ENCODE results near the gene LUZP1. TPM values are rescaled to one million over a fixed set of nuclear protein-coding genes. Genes with fewer than 3 reads are reported as not detected.

The LUZP1 gene
- total and polyA plus RNA-seq, 12 donors, result 7.1 to 65.3 (median 26.5) TPM

DNA sequence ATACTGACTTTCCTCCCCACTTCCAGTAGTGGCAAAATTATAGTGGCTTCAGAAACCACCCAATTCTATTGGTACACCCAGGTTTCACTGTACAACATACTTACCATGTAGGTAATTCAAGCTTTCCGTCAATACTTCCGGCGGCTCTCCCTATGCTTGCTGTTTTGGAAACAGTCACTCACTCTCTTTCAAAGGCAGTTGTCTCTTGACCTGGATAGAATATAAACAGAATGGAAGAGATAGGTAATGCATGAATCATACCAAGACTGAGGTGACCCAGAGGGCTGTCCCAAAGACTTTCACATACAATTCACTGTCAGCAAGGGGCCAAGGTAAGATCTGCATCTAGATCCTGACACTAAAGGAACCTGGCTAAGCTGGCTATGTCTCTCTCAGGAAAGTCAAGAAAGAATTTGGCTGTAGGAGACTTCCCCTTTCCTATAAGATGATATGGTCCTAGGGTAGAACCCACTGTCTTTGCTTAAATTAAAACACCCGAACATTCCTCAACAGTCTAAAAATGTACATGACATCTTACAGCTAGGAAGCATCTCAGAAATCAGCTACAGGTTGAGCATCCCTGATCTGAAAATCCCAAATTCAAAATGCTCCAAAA, 59.6 kb downstream of the LUZP1 start:
- 50 to 71% (median 58%) methylated on average over 4 of the region's 4 CpGs for WGBS, 4 donors
- intact Hi-C loops (cut with DNase I), result no loop called here
- Histone ChIP-seq H3K4me3 (no peak overlapping the region), H3K27me3 (no peaks in the 10 kb centered on the region), H3K27ac (peak overlapping the region in 3 of 5 donors; percentile 42 to 62 (median 45)), H3K36me3 (replicated peaks in 1 of 2) (peaks cover 0 to 8% of the 10 kb centered on the region in 2 donors), H3K9me3 (replicated peaks in 1 of 3) (no peaks in the 10 kb centered on the region), H3K4me1 (replicated peaks in 1 of 2) (peaks cover 25 to 57% of the 10 kb centered on the region in 2 donors)
- DNase-seq, result no peak
- TF ChIP-seq POLR2A (IDR thresholded peaks at IDR 0.05), result no peak
- TF ChIP-seq, protein P1, sequence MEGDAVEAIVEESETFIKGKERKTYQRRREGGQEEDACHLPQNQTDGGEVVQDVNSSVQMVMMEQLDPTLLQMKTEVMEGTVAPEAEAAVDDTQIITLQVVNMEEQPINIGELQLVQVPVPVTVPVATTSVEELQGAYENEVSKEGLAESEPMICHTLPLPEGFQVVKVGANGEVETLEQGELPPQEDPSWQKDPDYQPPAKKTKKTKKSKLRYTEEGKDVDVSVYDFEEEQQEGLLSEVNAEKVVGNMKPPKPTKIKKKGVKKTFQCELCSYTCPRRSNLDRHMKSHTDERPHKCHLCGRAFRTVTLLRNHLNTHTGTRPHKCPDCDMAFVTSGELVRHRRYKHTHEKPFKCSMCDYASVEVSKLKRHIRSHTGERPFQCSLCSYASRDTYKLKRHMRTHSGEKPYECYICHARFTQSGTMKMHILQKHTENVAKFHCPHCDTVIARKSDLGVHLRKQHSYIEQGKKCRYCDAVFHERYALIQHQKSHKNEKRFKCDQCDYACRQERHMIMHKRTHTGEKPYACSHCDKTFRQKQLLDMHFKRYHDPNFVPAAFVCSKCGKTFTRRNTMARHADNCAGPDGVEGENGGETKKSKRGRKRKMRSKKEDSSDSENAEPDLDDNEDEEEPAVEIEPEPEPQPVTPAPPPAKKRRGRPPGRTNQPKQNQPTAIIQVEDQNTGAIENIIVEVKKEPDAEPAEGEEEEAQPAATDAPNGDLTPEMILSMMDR (IDR thresholded peaks at IDR 0.05), result no peak

DNA sequence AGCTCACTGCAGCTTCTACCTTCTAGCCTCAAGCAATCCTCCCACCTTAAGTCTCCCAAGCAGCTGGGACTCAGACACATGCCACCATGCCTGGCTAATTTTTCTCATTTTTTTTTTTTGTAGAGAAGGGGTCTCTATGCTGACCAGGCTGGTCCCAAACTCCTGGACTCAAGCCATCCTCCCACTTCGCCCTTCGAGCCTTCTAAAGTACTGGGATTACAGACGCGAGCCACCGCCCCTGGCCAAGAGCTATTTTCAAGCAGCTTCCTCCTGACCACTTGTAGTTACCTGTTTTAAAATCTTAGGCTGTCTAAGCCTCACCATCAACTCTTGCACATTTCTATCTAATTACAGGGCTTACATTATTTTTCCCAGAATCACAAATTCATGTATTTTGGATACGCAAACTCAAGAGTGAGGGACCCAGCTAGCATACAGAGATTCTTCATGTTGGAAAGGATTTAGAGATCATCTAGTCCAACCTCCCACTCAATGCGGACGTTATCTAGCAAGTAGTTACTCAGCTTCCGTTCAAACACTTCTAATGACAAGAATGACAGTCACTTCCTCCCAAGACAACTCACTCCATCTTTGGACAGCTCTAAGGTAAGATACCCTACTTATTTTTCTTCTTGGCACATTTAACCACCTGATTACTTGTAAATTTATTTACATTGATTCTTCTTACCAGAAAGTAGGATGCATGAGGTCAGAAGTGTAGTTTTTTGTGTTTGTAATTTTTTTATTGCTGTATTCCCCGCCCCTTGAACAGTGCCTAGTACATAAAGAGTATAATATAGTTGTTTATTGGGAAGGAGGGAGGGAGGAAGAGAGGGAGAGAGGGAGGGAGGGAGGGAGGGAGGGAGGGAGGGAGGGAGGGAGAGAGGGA, 65.4 kb downstream of the LUZP1 start:
- Histone ChIP-seq H3K4me3 (no peak overlapping the region), H3K27ac (peak overlapping the region in 3 of 5 donors; percentile 42 to 85 (median 46)), H3K9me3 (replicated peaks in 1 of 3) (no peaks in the 10 kb centered on the region), H3K4me1 (replicated peaks in 1 of 2) (peaks cover 39 to 59% of the 10 kb centered on the region in 2 donors), H3K27me3 (no peaks in the 10 kb centered on the region), H3K36me3 (replicated peaks in 1 of 2) (peaks cover 0 to 8% of the 10 kb centered on the region in 2 donors)
- TF ChIP-seq POLR2A (IDR thresholded peaks at IDR 0.05), result no peak
- TF ChIP-seq, protein P1 (IDR thresholded peaks at IDR 0.05), result no peak
- no peak for DNase-seq
- intact Hi-C loops (cut with DNase I), result loop anchor here in 1 of 2 donors (5.0 kb wide), 1 partner anchor 64 kb away; the partner anchor contains the start of gene LUZP1
- WGBS, 4 donors, result 49 to 55% (median 51%) methylated on average over 10 of the region's 10 CpGs

DNA sequence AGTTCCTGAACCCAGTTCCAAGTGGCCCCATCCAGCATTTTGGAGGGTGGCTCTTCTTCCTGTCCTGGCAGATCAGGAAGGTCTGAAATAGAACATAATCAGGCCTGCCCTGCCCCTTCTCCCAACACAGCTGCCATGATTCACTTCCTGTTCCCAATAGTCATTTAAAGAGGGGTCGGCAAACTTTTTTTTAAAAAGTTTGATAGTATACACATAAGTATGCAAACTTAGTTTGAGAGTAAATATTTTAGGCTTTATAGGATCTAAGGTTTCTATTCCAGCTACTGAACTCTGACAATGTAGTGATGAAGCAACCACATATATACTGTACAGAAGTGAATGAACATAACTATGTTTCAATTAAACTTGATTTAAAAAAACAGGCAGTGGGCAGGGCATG, 66.4 kb downstream of the LUZP1 start:
- TF ChIP-seq, protein P1 (IDR thresholded peaks at IDR 0.05), result no peak
- no peak for TF ChIP-seq POLR2A (IDR thresholded peaks at IDR 0.05)
- 5 to 13% (median 12%) methylated on average over 1 of the region's 1 CpG for WGBS, 4 donors
- Histone ChIP-seq H3K4me1 (replicated peaks in 1 of 2) (peaks cover 39 to 57% of the 10 kb centered on the region in 2 donors), H3K36me3 (replicated peaks in 1 of 2) (peaks cover 0 to 4% of the 10 kb centered on the region in 2 donors), H3K4me3 (peak overlapping the region in 1 of 4 donors; percentile 2), H3K27ac (peak overlapping the region in 4 of 5 donors; percentile 64 to 88 (median 82)), H3K27me3 (no peaks in the 10 kb centered on the region), H3K9me3 (replicated peaks in 1 of 3) (no peaks in the 10 kb centered on the region)
- no peak for DNase-seq
- intact Hi-C loops (cut with DNase I), result loop anchor here in 1 of 2 donors (5.0 kb wide), 1 partner anchor 65 kb away; the partner anchor contains the start of gene LUZP1

DNA sequence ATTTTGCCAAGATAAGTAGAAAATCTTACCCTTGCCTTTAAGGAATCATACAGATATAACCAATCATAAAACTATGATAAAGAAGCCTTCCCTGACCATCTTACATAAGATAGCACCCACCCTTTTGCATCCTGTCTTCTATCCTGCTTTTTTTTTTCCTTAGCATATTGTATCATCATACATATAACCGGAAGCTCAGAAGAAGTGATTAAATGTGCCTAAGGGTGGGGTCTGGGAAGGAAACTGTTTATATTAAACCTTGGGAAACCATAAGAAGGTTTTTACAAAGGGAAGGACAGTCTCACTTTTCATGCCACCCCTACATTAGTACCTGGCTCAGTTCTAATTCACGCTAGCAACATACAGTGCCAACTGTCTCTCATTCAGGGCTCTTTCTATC, 66.8 kb downstream of the LUZP1 start:
- no peak for TF ChIP-seq POLR2A (IDR thresholded peaks at IDR 0.05)
- TF ChIP-seq, protein P1 (IDR thresholded peaks at IDR 0.05), result no peak
- H3K27me3 ChIP-seq, result no peaks in the 10 kb centered on the region
- peaks cover 39 to 57% of the 10 kb centered on the region in 2 donors for H3K4me1 ChIP-seq (replicated peaks in 1 of 2)
- DNase-seq, result no peak
- intact Hi-C loops (cut with DNase I), result loop anchor here in 1 of 2 donors (5.0 kb wide), 1 partner anchor 65 kb away; the partner anchor contains the start of gene LUZP1
- H3K27ac ChIP-seq, result peak overlapping the region in 4 of 5 donors; percentile 64 to 88 (median 82)
- no peaks in the 10 kb centered on the region for H3K9me3 ChIP-seq (replicated peaks in 1 of 3)
- peak overlapping the region in 1 of 4 donors; percentile 2 for H3K4me3 ChIP-seq
- 77 to 83% (median 80%) methylated on average over 2 of the region's 2 CpGs for WGBS, 4 donors
- H3K36me3 ChIP-seq (replicated peaks in 1 of 2), result no peaks in the 10 kb centered on the region

Data from adrenal gland (tissue), 12 donors.